Endothelial cell of umbilical vein (primary cell): ENCODE data around the gene ST3GAL5. TPM values are rescaled to one million over a fixed set of nuclear protein-coding genes. Genes with fewer than 3 reads are reported as not detected.

Experiments used
- BruUV-seq: library from RNA; stranded (reverse); fragments of 400-500 nt; replicated peaks from 2 replicates; lab custom pipeline; 2021; lab: Mats Ljungman, UMichigan
- CTCF ChIA-PET: fragments of 300-600, 350-600 bp; sonication (Branson Sonifier 250); formaldehyde crosslinking; loops from one replicate; lab custom pipeline; 2021; ENCODE audit warnings: antibody characterized with exemption, inconsistent platforms; lab: Charles Lee
- POLR2A ChIA-PET: fragments of 300-600, 350-600 bp; sonication (Branson Sonifier 250); formaldehyde crosslinking; loops from one replicate; lab custom pipeline; 2021; ENCODE audit warnings: antibody characterized with exemption, inconsistent platforms; lab: Charles Lee
- DNase-seq: peaks from one replicate; pipeline ENCODE4 v3.0.0-alpha.2; 2011; ENCODE audit warnings: low read depth, low spot score
- FAIRE-seq: peaks from 2 replicates; lab custom pipeline; 2011; peaks lifted over from hg19 to GRCh38; lab: Jason Lieb, UNC
- H2AFZ ChIP-seq: 2 replicates; pipeline ENCODE4 v1.6.0; 2012; ENCODE audit warnings: low read depth, low read length, control low read depth, inconsistent platforms
- H3K27ac ChIP-seq: 2 replicates; pipeline ENCODE4 v1.5.1; 2011; ENCODE audit warnings: low read depth, mild to moderate bottlenecking, control low read depth, low read length, moderate library complexity; ENCODE audit not compliant: insufficient read depth
- H3K27me3 ChIP-seq, 2 experiments: 2 replicates each; pipeline versions ENCODE4 v1.6.0 to v1.6.1; 2011; ENCODE audit warnings: low read length in 2 of 2, mixed read lengths in 1 of 2; ENCODE audit not compliant: control insufficient read depth in 2 of 2, insufficient read depth in 2 of 2
- H3K36me3 ChIP-seq, 2 experiments: 2 replicates in 1 of 2; 3 replicates in 1 of 2; pipeline ENCODE4 v1.5.1; 2011; ENCODE audit warnings: low read length in 2 of 2, mild to moderate bottlenecking in 1 of 2, moderate library complexity in 1 of 2; ENCODE audit not compliant: control insufficient read depth in 2 of 2, insufficient read depth in 2 of 2; ENCODE audit errors: extremely low read depth in 1 of 2
- H3K4me1 ChIP-seq: 3 replicates; pipeline ENCODE4 v1.5.1; 2011; ENCODE audit warnings: mild to moderate bottlenecking, low read length; ENCODE audit not compliant: control insufficient read depth, insufficient read depth; ENCODE audit errors: extremely low read depth
- H3K4me2 ChIP-seq: 2 replicates; pipeline ENCODE4 v1.6.1; 2011; ENCODE audit warnings: low read length, control low read depth, mixed read lengths; ENCODE audit not compliant: insufficient read depth
- H3K4me3 ChIP-seq, 3 experiments: fragments of 200-600 bp in 1 of 3; sonication (generic), shearing (Covaris generic) in 1 of 3; replicated peaks in 1 of 3; 2 replicates each; pipeline ENCODE4 v1.5.1; 2011 to 2016; ENCODE audit warnings: control low read depth in 3 of 3, low read length in 3 of 3, mild to moderate bottlenecking in 2 of 3, inconsistent platforms in 1 of 3, low read depth in 1 of 3, moderate library complexity in 1 of 3; ENCODE audit not compliant: insufficient read depth in 1 of 3
- H3K79me2 ChIP-seq: 2 replicates; pipeline ENCODE4 v1.6.0; 2012; ENCODE audit warnings: low read length, inconsistent platforms; ENCODE audit not compliant: control insufficient read depth, insufficient read depth
- H3K9ac ChIP-seq: replicated peaks from 2 replicates; pipeline ENCODE3; 2011; ENCODE audit warnings: low read length, control low read depth; ENCODE audit not compliant: insufficient read depth; ENCODE audit errors: extremely low read depth
- H3K9me1 ChIP-seq: replicated peaks from 3 replicates; pipeline ENCODE4 v1.6.0; 2011; ENCODE audit warnings: mild to moderate bottlenecking, low read length; ENCODE audit not compliant: control insufficient read depth, insufficient read depth; ENCODE audit errors: extremely low read depth
- H3K9me3 ChIP-seq: replicated peaks from 2 replicates; pipeline ENCODE4 v1.5.1; 2012; ENCODE audit warnings: low read length, inconsistent platforms; ENCODE audit not compliant: control insufficient read depth, insufficient read depth
- H4K20me1 ChIP-seq: replicated peaks from 2 replicates; pipeline ENCODE3; 2011; ENCODE audit warnings: mild to moderate bottlenecking, low read length; ENCODE audit not compliant: control insufficient read depth, insufficient read depth; ENCODE audit errors: extremely low read depth
- CTCF ChIP-seq, 2 donors: IDR thresholded peaks; 1 replicate in 1 of 2; 2 replicates in 1 of 2; pipeline ENCODE4 v1.5.1; 2011; ENCODE audit warnings: low read length in 2 of 2, mild to moderate bottlenecking in 2 of 2, moderate library complexity in 2 of 2, control low read depth in 1 of 2, inconsistent platforms in 1 of 2, low read depth in 1 of 2; ENCODE audit not compliant: insufficient read depth in 1 of 2; ENCODE audit errors: extremely low read depth in 1 of 2
- EZH2 ChIP-seq: IDR thresholded peaks from 2 replicates; pipeline ENCODE4 v1.6.1; 2012; ENCODE audit warnings: borderline replicate concordance, low read depth, mild to moderate bottlenecking, moderate library complexity, low read length, inconsistent platforms; ENCODE audit not compliant: severe bottlenecking
- FOS ChIP-seq: IDR thresholded peaks from 2 replicates; pipeline ENCODE4 v1.6.1; 2011; ENCODE audit warnings: mild to moderate bottlenecking, low read length, moderate library complexity, borderline replicate concordance; ENCODE audit not compliant: insufficient read depth
- GATA2 ChIP-seq: IDR thresholded peaks from 2 replicates; pipeline ENCODE4 v1.7.0; 2011; ENCODE audit warnings: low read depth, mild to moderate bottlenecking, moderate library complexity, mixed read lengths, low read length; ENCODE audit not compliant: insufficient read length, insufficient read depth
- JUN ChIP-seq: IDR thresholded peaks from 2 replicates; pipeline ENCODE4 v1.6.1; 2011; ENCODE audit warnings: borderline replicate concordance, low read depth; ENCODE audit not compliant: insufficient read length, insufficient read depth
- MAX ChIP-seq: IDR thresholded peaks from 2 replicates; pipeline ENCODE4 v1.6.1; 2011; ENCODE audit not compliant: insufficient read depth, insufficient read length
- MYC ChIP-seq: IDR thresholded peaks from one replicate; pipeline ENCODE4 v1.6.1; 2011; ENCODE audit warnings: mild to moderate bottlenecking, low read depth, low read length
- POLR2A ChIP-seq: IDR thresholded peaks from 2 replicates; pipeline ENCODE4 v1.6.1; 2012; ENCODE audit warnings: low read depth, mild to moderate bottlenecking, control low read depth, low read length
- POLR2AphosphoS5 ChIP-seq: IDR thresholded peaks from 2 replicates; pipeline ENCODE4 v1.6.1; 2012; ENCODE audit warnings: low read depth, mild to moderate bottlenecking, control low read depth, low read length, moderate library complexity; ENCODE audit not compliant: insufficient read depth
- dilution Hi-C: fragments of 300-500 bp; cut with MboI; formaldehyde crosslinking; loops from one replicate; pipeline ENCODE4 v1.15.0; 2019; ENCODE audit warnings: low sequenced_read_pairs; ENCODE audit not compliant: extremely low pct_ligation_motif_present
- intact Hi-C: fragments of 100-400 bp; cut with micrococcal nuclease; formaldehyde crosslinking; loops from one replicate; pipeline ENCODE4 v1.10.0; 2022
- polyA plus RNA-seq, 4 experiments: library from polyadenylated mRNA; depleted of rRNA in 3 of 4; stranded (reverse) in 3 of 4; unstranded in 1 of 4; fragments of >200 nt; gene quantifications; 2 replicates each; pipeline versions ENCODE4 v1.2.1 to v1.2.3, GENCODE V29; 2011 to 2012; ENCODE audit warnings: missing spikeins in 1 of 4
- total RNA-seq: library from RNA; stranded (reverse); gene quantifications from 2 replicates; pipeline ENCODE4 v1.2.3, GENCODE V29; 2021

Gene ST3GAL5
- total and polyA plus RNA-seq, 2 donors (not counting 3 experiments of a cell fraction or from before 2014, with no cell fraction given): 9.5 to 16.0 TPM

- Histone ChIP-seq H3K9me3 (no peaks in the 10 kb centered on the region), H3K9ac (no peak overlapping the region), H3K36me3 (no peaks in the 10 kb centered on the region), H3K4me3 (no peak overlapping the region), H2AFZ (no peak overlapping the region), H3K79me2 (no peaks in the 10 kb centered on the region), H3K4me1 (peaks cover 25% of the 10 kb centered on the region), H3K27ac (peak overlapping the region; percentile 51), H3K9me1 (no peaks in the 10 kb centered on the region), H3K4me2 (no peak overlapping the region), H4K20me1 (no peaks in the 10 kb centered on the region), H3K27me3 (no peaks in the 10 kb centered on the region)
- dilution Hi-C loops: no loop called here
- BruUV-seq: no TSS peak
- ChIA-PET CTCF (interaction anchor here (0.7 to 2.2 kb wide), 6 partner anchors 10 to 64 kb away, joined by 3 to 9 read pairs (median 4); partner anchors contain the start of gene ATOH8), POLR2A (interaction anchor here (0.6 to 1.0 kb wide), 2 partner anchors 9 to 17 kb away, joined by 3 to 4 read pairs; no protein-coding TSS in a partner anchor)
- intact Hi-C loops: loop anchor here (1.0 kb wide), 1 partner anchor 21 kb away; no protein-coding TSS in a partner anchor
- peak; percentile 96 for FAIRE-seq
- DNase-seq: peak; percentile 88
- TF ChIP-seq EZH2 (no peak), MAX (no peak), POLR2AphosphoS5 (peak; percentile 37), GATA2 (no peak), CTCF (IDR thresholded peaks at IDR 0.05; ENCODE audit: extremely low read depth in 1 of 2, insufficient read depth in 1 of 2, low read depth in 1 of 2, low read length in 2 of 2) (no peak), POLR2A (no peak), FOS (peak; percentile 75), MYC (no peak), JUN (peak; percentile 75)
These were observed 95.9 kb downstream of the ST3GAL5 start for GRCh38 chr2:85792783-85793441.
